ENCODE results near the gene PEX10. TPM values are rescaled to one million over a fixed set of nuclear protein-coding genes. Genes with fewer than 3 reads are reported as not detected.

PEX10 gene
- total RNA-seq, 2 donors from 2014 or later: 18.1 to 26.5 TPM

DNA sequence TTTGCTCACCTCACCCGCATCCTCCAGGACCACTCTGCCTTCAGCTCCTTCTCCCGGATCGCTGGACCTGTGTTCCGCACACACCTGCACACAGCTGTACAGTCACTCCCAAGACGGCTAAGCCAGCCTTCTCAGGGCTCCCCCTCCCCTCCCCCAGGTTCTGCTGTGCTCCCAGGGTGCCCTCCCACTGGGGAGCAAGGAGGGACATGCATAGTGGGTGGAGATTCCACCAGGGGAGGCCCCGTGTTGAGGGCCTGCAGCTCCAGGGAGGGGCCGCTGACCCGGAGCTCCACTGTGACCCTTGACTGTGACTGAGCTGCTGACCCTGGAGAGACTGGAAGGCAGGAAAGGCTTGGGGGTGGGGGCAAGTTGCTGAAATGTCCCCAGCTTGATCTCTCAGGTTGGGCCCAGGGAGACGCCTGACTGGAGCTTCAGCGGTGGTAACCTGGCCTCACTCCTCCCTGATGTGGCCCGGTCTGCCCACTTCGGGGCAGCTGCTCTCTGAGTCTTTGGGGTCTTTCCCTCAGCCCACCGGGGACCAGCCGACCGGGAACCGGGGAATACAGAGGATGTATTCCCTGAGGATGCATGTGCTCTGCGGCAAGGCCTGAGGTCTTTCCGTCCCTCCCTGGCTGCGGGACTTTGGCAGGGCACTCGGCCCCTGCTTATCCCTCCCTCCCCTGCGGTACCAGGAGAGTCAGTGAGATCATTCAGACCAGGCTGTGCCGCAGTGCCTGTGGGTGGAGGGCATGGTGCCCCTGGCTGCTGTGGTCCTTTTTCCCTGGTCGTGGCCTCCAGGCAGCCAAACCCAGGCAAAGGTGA, 35.1 kb upstream of the PEX10 start:
- ATAC-seq: no peak
- Histone ChIP-seq H3K27ac (no peak overlapping the region), H3K27me3 (no peaks in the 10 kb centered on the region), H3K4me3 (no peak overlapping the region), H3K36me3 (replicated peaks in 1 of 2; ENCODE audit: insufficient read depth in 1 of 2, low read depth in 2 of 2) (no peaks in the 10 kb centered on the region), H3K9me3 (no peaks in the 10 kb centered on the region), H3K4me1 (no peaks in the 10 kb centered on the region)
- intact Hi-C loops (cut with DNase I): no loop called here
- 46 to 52% methylated on average over 14 to 23 of the region's 23 CpGs for WGBS, 2 donors
- no peak for DNase-seq
- TF ChIP-seq POLR2A (IDR thresholded peaks at IDR 0.05): no peak
- TF ChIP-seq, protein P1, sequence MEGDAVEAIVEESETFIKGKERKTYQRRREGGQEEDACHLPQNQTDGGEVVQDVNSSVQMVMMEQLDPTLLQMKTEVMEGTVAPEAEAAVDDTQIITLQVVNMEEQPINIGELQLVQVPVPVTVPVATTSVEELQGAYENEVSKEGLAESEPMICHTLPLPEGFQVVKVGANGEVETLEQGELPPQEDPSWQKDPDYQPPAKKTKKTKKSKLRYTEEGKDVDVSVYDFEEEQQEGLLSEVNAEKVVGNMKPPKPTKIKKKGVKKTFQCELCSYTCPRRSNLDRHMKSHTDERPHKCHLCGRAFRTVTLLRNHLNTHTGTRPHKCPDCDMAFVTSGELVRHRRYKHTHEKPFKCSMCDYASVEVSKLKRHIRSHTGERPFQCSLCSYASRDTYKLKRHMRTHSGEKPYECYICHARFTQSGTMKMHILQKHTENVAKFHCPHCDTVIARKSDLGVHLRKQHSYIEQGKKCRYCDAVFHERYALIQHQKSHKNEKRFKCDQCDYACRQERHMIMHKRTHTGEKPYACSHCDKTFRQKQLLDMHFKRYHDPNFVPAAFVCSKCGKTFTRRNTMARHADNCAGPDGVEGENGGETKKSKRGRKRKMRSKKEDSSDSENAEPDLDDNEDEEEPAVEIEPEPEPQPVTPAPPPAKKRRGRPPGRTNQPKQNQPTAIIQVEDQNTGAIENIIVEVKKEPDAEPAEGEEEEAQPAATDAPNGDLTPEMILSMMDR (IDR thresholded peaks at IDR 0.05): no peak

DNA sequence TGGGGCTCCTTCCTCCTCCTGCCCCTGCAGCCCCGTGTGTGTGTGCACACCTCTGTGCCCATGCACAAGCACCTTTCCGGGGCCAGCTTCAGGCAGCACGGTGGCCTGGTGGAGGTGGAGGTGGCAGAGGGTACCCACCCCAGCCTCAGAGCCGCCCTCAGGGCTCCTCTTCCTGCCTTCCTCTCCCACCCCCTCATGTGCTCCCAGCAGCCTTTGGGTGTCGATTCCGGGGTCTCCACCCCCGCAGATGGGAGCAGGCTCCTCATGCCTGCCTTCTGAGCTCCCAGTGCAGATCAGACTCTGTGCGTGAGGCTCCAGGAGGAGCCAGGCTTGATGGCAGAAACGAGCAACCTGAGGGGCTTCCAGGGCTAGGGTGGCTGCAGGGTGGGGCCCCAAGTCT, 34.5 kb upstream of the PEX10 start:
- H3K27me3 ChIP-seq: no peaks in the 10 kb centered on the region
- intact Hi-C loops (cut with DNase I): no loop called here
- no peak overlapping the region for H3K27ac ChIP-seq
- TF ChIP-seq POLR2A (IDR thresholded peaks at IDR 0.05): no peak
- TF ChIP-seq, protein P1 (IDR thresholded peaks at IDR 0.05): no peak
- no peaks in the 10 kb centered on the region for H3K9me3 ChIP-seq
- DNase-seq: no peak
- H3K4me3 ChIP-seq: no peak overlapping the region
- 0 to 37% methylated on average over 1 to 7 of the region's 9 CpGs for WGBS, 2 donors
- no peaks in the 10 kb centered on the region for H3K4me1 ChIP-seq
- no peak for ATAC-seq
- H3K36me3 ChIP-seq (replicated peaks in 1 of 2; ENCODE audit: insufficient read depth in 1 of 2, low read depth in 2 of 2): no peaks in the 10 kb centered on the region

DNA sequence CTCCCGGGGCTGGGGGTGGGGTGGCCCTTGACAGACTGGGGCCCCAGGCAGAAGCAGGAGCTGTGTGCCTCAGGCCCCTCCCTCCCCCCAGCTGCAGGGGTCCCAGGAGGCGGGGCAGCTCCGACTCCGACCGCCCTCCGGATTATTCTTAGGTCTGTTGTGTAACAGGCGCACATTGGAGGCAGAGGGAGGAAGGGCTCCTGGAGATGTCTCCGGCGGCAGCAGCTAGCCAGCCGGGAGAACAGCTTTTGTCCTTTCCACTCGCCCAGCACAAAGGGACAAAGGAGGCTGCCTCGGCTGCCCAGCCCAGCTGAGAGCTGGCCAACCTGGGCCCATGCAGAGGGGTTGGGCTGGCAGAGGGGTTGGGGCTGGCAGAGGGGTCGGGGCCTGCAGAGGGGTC, 34.0 kb upstream of the PEX10 start:
- DNase-seq (no peak), ATAC-seq (no peak)
- no peaks in the 10 kb centered on the region for H3K9me3 ChIP-seq
- no peak overlapping the region for H3K27ac ChIP-seq
- H3K27me3 ChIP-seq: no peaks in the 10 kb centered on the region
- no peaks in the 10 kb centered on the region for H3K36me3 ChIP-seq (replicated peaks in 1 of 2; ENCODE audit: insufficient read depth in 1 of 2, low read depth in 2 of 2)
- intact Hi-C loops (cut with DNase I): no loop called here
- no peak overlapping the region for H3K4me3 ChIP-seq
- 6% methylated on average over 13 of the region's 13 CpGs; no CpG with 5 or more reads in 1 of the 2 donors for WGBS, 2 donors
- TF ChIP-seq, protein P1 (IDR thresholded peaks at IDR 0.05): no peak
- TF ChIP-seq POLR2A (IDR thresholded peaks at IDR 0.05): no peak
- H3K4me1 ChIP-seq: no peaks in the 10 kb centered on the region

DNA sequence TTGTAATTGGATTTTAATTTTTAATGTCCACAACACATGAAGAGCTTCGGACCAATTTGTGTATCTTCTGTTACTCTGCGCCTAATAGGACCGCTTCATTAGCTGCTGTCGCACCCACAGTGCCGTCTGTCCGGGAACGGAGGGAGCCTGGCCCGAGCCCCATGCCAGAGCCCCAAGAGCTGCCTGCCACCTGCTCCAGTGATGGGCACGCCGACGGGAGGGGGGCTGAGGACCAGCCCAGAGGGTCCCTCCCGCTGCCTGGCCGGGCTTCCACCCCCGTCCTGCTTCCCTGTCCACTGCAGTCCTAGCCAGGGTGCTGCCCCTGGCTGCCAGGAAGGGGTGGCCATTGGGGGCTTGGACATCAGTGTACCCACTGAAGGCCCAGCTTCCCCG, 33.5 kb upstream of the PEX10 start:
- Histone ChIP-seq H3K27me3 (no peaks in the 10 kb centered on the region), H3K4me1 (no peaks in the 10 kb centered on the region), H3K27ac (no peak overlapping the region), H3K36me3 (replicated peaks in 1 of 2; ENCODE audit: insufficient read depth in 1 of 2, low read depth in 2 of 2) (no peaks in the 10 kb centered on the region), H3K4me3 (no peak overlapping the region), H3K9me3 (no peaks in the 10 kb centered on the region)
- DNase-seq (no peak), ATAC-seq (no peak)
- intact Hi-C loops (cut with DNase I): no loop called here
- 33 to 46% methylated on average over 3 to 15 of the region's 15 CpGs for WGBS, 2 donors
- TF ChIP-seq, protein P1 (IDR thresholded peaks at IDR 0.05): no peak
